IMR-90 (cell line): Measurements from ENCODE around the gene CHL1. TPM values are rescaled to one million over a fixed set of nuclear protein-coding genes. Genes with fewer than 3 reads are reported as not detected.

Experiments used
- ATAC-seq: fragments of 200-7000 bp; cut with Tn5 transposase; 2 replicates; pipeline ENCODE4 v1.9.1; 2020; ENCODE audit warnings: low read depth, mild to moderate bottlenecking, moderate library complexity
- BruUV-seq: library from RNA; stranded (reverse); fragments of 400-500 nt; replicated peaks from 2 replicates; lab custom pipeline; 2021; lab: Mats Ljungman, UMichigan
- CTCF ChIA-PET: fragments of 300-600 bp; formaldehyde crosslinking; extraction: SDS; loops from one replicate; lab custom pipeline; 2021; ENCODE audit warnings: antibody characterized with exemption; lab: Yijun Ruan, JAX
- POLR2A ChIA-PET: fragments of 300-600 bp; sonication (Branson Sonifier 250); formaldehyde crosslinking; loops from one replicate; lab custom pipeline; 2022; ENCODE audit warnings: antibody characterized with exemption; ENCODE audit not compliant: unreplicated experiment; lab: Charles Lee
- DNase-seq: peaks from one replicate; pipeline ENCODE4 v3.0.0; 2013
- H2AFZ ChIP-seq: replicated peaks from 2 replicates; pipeline ENCODE3; 2013; ENCODE audit warnings: low read length, mild to moderate bottlenecking; ENCODE audit not compliant: poor library complexity
- H2AK5ac ChIP-seq: 2 replicates; pipeline ENCODE4 v1.6.1; 2013; ENCODE audit warnings: low read depth, low read length, inconsistent platforms
- H2AK9ac ChIP-seq: replicated peaks from 2 replicates; pipeline ENCODE3; 2013; ENCODE audit warnings: mild to moderate bottlenecking, low read depth, low read length, moderate library complexity; ENCODE audit not compliant: poor library complexity
- H2BK120ac ChIP-seq: 2 replicates; pipeline ENCODE4 v1.6.1; 2013; ENCODE audit warnings: low read depth, low read length, inconsistent platforms
- H2BK15ac ChIP-seq: 3 replicates; pipeline ENCODE4 v1.6.1; 2013; ENCODE audit warnings: low read depth, low read length, inconsistent platforms
- H2BK20ac ChIP-seq: 2 replicates; pipeline ENCODE4 v1.6.1; 2013; ENCODE audit warnings: low read depth, mild to moderate bottlenecking, inconsistent platforms, low read length, moderate library complexity
- H2BK5ac ChIP-seq: 2 replicates; pipeline ENCODE4 v1.6.1; 2013; ENCODE audit warnings: mild to moderate bottlenecking, low read depth, low read length, inconsistent platforms; ENCODE audit not compliant: poor library complexity, severe bottlenecking
- H3K14ac ChIP-seq: replicated peaks from 2 replicates; pipeline ENCODE4 v1.6.1; 2013; ENCODE audit warnings: low read depth, low read length, inconsistent platforms
- H3K18ac ChIP-seq: 2 replicates; pipeline ENCODE4 v1.6.1; 2013; ENCODE audit warnings: low read depth, low read length, control low read depth
- H3K23ac ChIP-seq: 2 replicates; pipeline ENCODE4 v1.6.1; 2013; ENCODE audit warnings: low read depth, low read length, inconsistent platforms
- H3K27ac ChIP-seq: 2 replicates; pipeline ENCODE4 v1.5.1; 2013; ENCODE audit warnings: mild to moderate bottlenecking, control low read depth, low read length; ENCODE audit not compliant: insufficient read depth
- H3K27me3 ChIP-seq: 2 replicates; pipeline ENCODE4 v1.6.1; 2013; ENCODE audit warnings: low read length; ENCODE audit not compliant: control insufficient read depth, insufficient read depth
- H3K36me3 ChIP-seq: 2 replicates; pipeline ENCODE4 v1.6.1; 2013; ENCODE audit warnings: low read length, mixed read lengths; ENCODE audit not compliant: control insufficient read depth, insufficient read depth
- H3K4ac ChIP-seq: 2 replicates; pipeline ENCODE4 v1.6.1; 2013; ENCODE audit warnings: low read depth, low read length, inconsistent platforms
- H3K4me1 ChIP-seq: 2 replicates; pipeline ENCODE4 v1.6.1; 2013; ENCODE audit warnings: low read length, mixed read lengths; ENCODE audit not compliant: control insufficient read depth, insufficient read depth
- H3K4me2 ChIP-seq: 2 replicates; pipeline ENCODE4 v1.6.1; 2013; ENCODE audit warnings: low read depth, mild to moderate bottlenecking, control low read depth, low read length, moderate library complexity
- H3K4me3 ChIP-seq: 2 replicates; pipeline ENCODE4 v1.5.1; 2013; ENCODE audit warnings: low read depth, mild to moderate bottlenecking, control low read depth, low read length, moderate library complexity; ENCODE audit not compliant: insufficient read depth
- H3K56ac ChIP-seq: 2 replicates; pipeline ENCODE4 v1.6.1; 2013; ENCODE audit warnings: low read length, inconsistent platforms; ENCODE audit not compliant: insufficient read depth; ENCODE audit errors: extremely low read depth
- H3K79me1 ChIP-seq, 2 experiments: 2 replicates each; pipeline ENCODE4 v1.6.1; 2013; ENCODE audit warnings: low read length in 2 of 2, inconsistent platforms in 1 of 2, low read depth in 1 of 2
- H3K9ac ChIP-seq: 2 replicates; pipeline ENCODE4 v1.6.1; 2013; ENCODE audit warnings: low read depth, low read length, control low read depth
- H3K9me1 ChIP-seq: 2 replicates; pipeline ENCODE4 v1.6.1; 2013; ENCODE audit warnings: low read length, inconsistent platforms; ENCODE audit not compliant: insufficient read depth
- H3K9me3 ChIP-seq: 2 replicates; pipeline ENCODE4 v1.6.1; 2013; ENCODE audit warnings: low read length; ENCODE audit not compliant: control insufficient read depth, insufficient read depth
- H4K20me1 ChIP-seq: 2 replicates; pipeline ENCODE4 v1.6.1; 2013; ENCODE audit warnings: low read length, inconsistent platforms; ENCODE audit not compliant: insufficient read depth
- H4K5ac ChIP-seq: 2 replicates; pipeline ENCODE4 v1.6.1; 2013; ENCODE audit warnings: mild to moderate bottlenecking, low read depth, low read length, control low read depth
- H4K8ac ChIP-seq, 2 experiments: 2 replicates each; pipeline ENCODE4 v1.6.1; 2013; ENCODE audit warnings: low read depth in 2 of 2, low read length in 2 of 2, control low read depth in 1 of 2, inconsistent platforms in 1 of 2
- H4K91ac ChIP-seq: 2 replicates; pipeline ENCODE4 v1.6.1; 2013; ENCODE audit warnings: low read depth, low read length, inconsistent platforms; ENCODE audit not compliant: insufficient read depth
- BHLHE40 ChIP-seq: fragments of 150-350 bp; IDR thresholded peaks from 2 replicates; pipeline ENCODE4 v1.6.1; 2016; ENCODE audit warnings: mild to moderate bottlenecking, low read depth, low read length
- CEBPB ChIP-seq: IDR thresholded peaks from 2 replicates; pipeline ENCODE4 v1.6.1; 2012; ENCODE audit warnings: low read depth, low read length, improper control_type of control experiment
- CHD1 ChIP-seq: IDR thresholded peaks from 2 replicates; pipeline ENCODE4 v1.6.1; 2012; ENCODE audit warnings: low read depth, low read length, improper control_type of control experiment
- FOS ChIP-seq: fragments of 150-350 bp; IDR thresholded peaks from 2 replicates; pipeline ENCODE4 v1.6.1; 2016; ENCODE audit warnings: low read depth, low read length
- MAFK ChIP-seq: IDR thresholded peaks from 2 replicates; pipeline ENCODE4 v1.6.1; 2012; ENCODE audit warnings: low read depth, low read length, improper control_type of control experiment
- MAZ ChIP-seq: IDR thresholded peaks from 2 replicates; pipeline ENCODE4 v1.6.1; 2012; ENCODE audit warnings: low read depth, mild to moderate bottlenecking, low read length, improper control_type of control experiment, moderate library complexity, borderline replicate concordance
- MXI1 ChIP-seq: IDR thresholded peaks from 2 replicates; pipeline ENCODE4 v1.6.1; 2012; ENCODE audit warnings: low read depth, mild to moderate bottlenecking, low read length, moderate library complexity, borderline replicate concordance
- NFE2L2 ChIP-seq: fragments of 150-350 bp; IDR thresholded peaks from 2 replicates; pipeline ENCODE4 v1.6.1; 2016; ENCODE audit warnings: low read depth, mild to moderate bottlenecking, low read length
- POLR2A ChIP-seq: IDR thresholded peaks from 2 replicates; pipeline ENCODE4 v1.6.1; 2012; ENCODE audit warnings: mild to moderate bottlenecking, low read depth, low read length
- RAD21 ChIP-seq: IDR thresholded peaks from 2 replicates; pipeline ENCODE4 v1.6.1; 2012; ENCODE audit warnings: low read length, improper control_type of control experiment
- RCOR1 ChIP-seq: IDR thresholded peaks from 2 replicates; pipeline ENCODE4 v1.6.1; 2012; ENCODE audit warnings: mild to moderate bottlenecking, low read length, improper control_type of control experiment; ENCODE audit not compliant: insufficient replicate concordance
- RFX5 ChIP-seq: IDR thresholded peaks from 2 replicates; pipeline ENCODE4 v1.8.0; 2012; ENCODE audit warnings: low read depth, mild to moderate bottlenecking, low read length, moderate library complexity
- SMC3 ChIP-seq: fragments of 150-350 bp; IDR thresholded peaks from 2 replicates; pipeline ENCODE4 v1.6.1; 2016; ENCODE audit warnings: low read depth, mild to moderate bottlenecking, antibody characterized with exemption, low read length, moderate library complexity
- WGBS, 2 experiments: methylation state at CpG; one replicate each; pipeline versions ENCODE4 v1.1.5 to v1.1.7; 2013; ENCODE audit warnings: missing lambda C conversion rate in 2 of 2; ENCODE audit not compliant: insufficient read length in 1 of 2; ENCODE audit errors: extremely low coverage in 2 of 2; 5-methylcytosine and 5-hydroxymethylcytosine counted together
- dilution Hi-C: fragments of 300-500 bp; cut with HindIII; formaldehyde crosslinking; loops from one replicate; pipeline ENCODE4 v1.14.3; 2018; ENCODE audit warnings: low sequenced_read_pairs; ENCODE audit not compliant: unreplicated experiment
- in situ Hi-C: fragments of 300-500 bp; cut with MboI; formaldehyde crosslinking; loops from 3 replicates; pipeline ENCODE4 v1.14.3; 2019; ENCODE audit warnings: low sequenced_read_pairs, inconsistent platforms, mixed read lengths
- intact Hi-C: fragments of 100-400 bp; cut with micrococcal nuclease; formaldehyde crosslinking; loops from 2 replicates; pipeline ENCODE4 v1.10.0; 2022
- polyA plus RNA-seq, 3 experiments: library from polyadenylated mRNA; depleted of rRNA; stranded (reverse); fragments of >200 nt; gene quantifications; 2 replicates each; pipeline ENCODE4 v1.2.3, GENCODE V29; 2012; ENCODE audit warnings: low replicate concordance in 1 of 3
- total RNA-seq: library from RNA; depleted of rRNA; stranded (reverse); fragments of >200 nt; gene quantifications from 2 replicates; pipeline ENCODE4 v1.2.3, GENCODE V29; 2012
- TF ChIP-seq, protein P1 (sequence below): fragments of 150-350 bp; IDR thresholded peaks from 2 replicates; pipeline ENCODE4 v1.6.1; 2017; ENCODE audit warnings: mild to moderate bottlenecking, antibody characterized with exemption, low read length, low read depth
- TF ChIP-seq, protein P2 (sequence below): fragments of 150-350 bp; IDR thresholded peaks from 2 replicates; pipeline ENCODE4 v1.6.1; 2016; ENCODE audit warnings: low read depth, mild to moderate bottlenecking, low read length, moderate library complexity, borderline replicate concordance
- TF ChIP-seq, protein P3 (sequence below): conservative IDR thresholded peaks from 2 replicates; pipeline ENCODE4 v1.5.1; 2012; ENCODE audit warnings: mild to moderate bottlenecking, low read depth, low read length, improper control_type of control experiment

Gene CHL1
- total and polyA plus RNA-seq, 2 of the 4 experiments (the other 2 are of a cell fraction): 0.38 to 1.6 TPM

DNA sequence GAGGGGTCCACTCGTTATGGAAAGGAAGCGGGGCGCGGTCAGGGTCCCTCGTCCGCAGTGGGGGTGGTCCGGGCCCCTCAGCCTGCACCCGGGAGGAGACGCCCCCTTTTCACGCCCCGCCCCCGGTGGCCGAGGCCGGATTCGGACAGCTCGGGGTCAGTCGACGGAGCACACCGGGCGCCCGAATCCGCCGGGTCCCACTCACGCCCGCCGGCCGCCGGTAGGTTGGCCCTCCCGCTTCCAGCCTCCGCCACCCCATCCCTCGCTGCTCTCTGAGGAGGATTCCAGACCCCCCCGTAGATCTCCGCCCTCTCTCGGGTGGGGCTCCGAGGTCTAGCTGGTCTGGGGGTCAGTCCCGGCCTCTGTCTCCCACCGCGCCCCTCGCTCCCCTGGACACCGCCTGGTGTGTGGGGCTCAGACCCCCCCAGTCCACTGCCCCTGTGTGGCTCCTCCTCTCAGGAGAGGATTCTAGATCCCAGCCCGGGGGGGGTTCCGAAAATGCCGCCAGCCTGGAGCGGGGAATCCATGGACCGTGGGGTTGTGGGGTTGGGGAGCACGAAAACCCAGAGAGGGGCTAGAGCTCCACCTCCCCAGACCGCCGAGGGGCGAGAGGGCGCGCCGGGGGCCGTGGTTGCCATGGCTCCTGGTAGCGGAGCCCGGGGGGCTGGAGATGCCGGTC is 725 bp downstream of the CHL1 start:
- Histone ChIP-seq H3K18ac (no peak overlapping the region), H3K9me3 (no peaks in the 10 kb centered on the region), H3K56ac (no peak overlapping the region), H2AK5ac (no peak overlapping the region), H3K23ac (no peak overlapping the region), H3K4me2 (peak overlapping the region; percentile 74), H3K4ac (no peak overlapping the region), H3K4me1 (no peaks in the 10 kb centered on the region), H2AFZ (peak overlapping the region; percentile 80), H3K27me3 (peaks cover 15% of the 10 kb centered on the region), H3K36me3 (no peaks in the 10 kb centered on the region), H3K4me3 (peak overlapping the region; percentile 46), H3K14ac (no peak overlapping the region), H2BK20ac (no peak overlapping the region), H2AK9ac (peak overlapping the region; percentile 23), H3K9ac (0 out of 2 replicates have a peak overlapping the region, but pooled peaks have one; percentile 11), H3K27ac (no peak overlapping the region), H3K79me1 (no peaks in the 10 kb centered on the region), H4K91ac (no peak overlapping the region), H2BK120ac (no peak overlapping the region), H4K20me1 (no peaks in the 10 kb centered on the region), H3K9me1 (no peaks in the 10 kb centered on the region), H4K5ac (no peak overlapping the region), H4K8ac (no peak overlapping the region), H2BK5ac (no peak overlapping the region), H2BK15ac (no peak overlapping the region)
- TF ChIP-seq FOS (no peak), MXI1 (no peak), CEBPB (no peak), NFE2L2 (no peak), RAD21 (no peak), RCOR1 (no peak), MAFK (no peak), SMC3 (no peak), POLR2A (no peak), RFX5 (no peak), CHD1 (no peak), MAZ (no peak), BHLHE40 (no peak)
- TF ChIP-seq, protein P1, sequence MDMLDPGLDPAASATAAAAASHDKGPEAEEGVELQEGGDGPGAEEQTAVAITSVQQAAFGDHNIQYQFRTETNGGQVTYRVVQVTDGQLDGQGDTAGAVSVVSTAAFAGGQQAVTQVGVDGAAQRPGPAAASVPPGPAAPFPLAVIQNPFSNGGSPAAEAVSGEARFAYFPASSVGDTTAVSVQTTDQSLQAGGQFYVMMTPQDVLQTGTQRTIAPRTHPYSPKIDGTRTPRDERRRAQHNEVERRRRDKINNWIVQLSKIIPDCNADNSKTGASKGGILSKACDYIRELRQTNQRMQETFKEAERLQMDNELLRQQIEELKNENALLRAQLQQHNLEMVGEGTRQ: no peak
- TF ChIP-seq, protein P2, sequence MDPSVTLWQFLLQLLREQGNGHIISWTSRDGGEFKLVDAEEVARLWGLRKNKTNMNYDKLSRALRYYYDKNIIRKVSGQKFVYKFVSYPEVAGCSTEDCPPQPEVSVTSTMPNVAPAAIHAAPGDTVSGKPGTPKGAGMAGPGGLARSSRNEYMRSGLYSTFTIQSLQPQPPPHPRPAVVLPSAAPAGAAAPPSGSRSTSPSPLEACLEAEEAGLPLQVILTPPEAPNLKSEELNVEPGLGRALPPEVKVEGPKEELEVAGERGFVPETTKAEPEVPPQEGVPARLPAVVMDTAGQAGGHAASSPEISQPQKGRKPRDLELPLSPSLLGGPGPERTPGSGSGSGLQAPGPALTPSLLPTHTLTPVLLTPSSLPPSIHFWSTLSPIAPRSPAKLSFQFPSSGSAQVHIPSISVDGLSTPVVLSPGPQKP: no peak
- TF ChIP-seq, protein P3, sequence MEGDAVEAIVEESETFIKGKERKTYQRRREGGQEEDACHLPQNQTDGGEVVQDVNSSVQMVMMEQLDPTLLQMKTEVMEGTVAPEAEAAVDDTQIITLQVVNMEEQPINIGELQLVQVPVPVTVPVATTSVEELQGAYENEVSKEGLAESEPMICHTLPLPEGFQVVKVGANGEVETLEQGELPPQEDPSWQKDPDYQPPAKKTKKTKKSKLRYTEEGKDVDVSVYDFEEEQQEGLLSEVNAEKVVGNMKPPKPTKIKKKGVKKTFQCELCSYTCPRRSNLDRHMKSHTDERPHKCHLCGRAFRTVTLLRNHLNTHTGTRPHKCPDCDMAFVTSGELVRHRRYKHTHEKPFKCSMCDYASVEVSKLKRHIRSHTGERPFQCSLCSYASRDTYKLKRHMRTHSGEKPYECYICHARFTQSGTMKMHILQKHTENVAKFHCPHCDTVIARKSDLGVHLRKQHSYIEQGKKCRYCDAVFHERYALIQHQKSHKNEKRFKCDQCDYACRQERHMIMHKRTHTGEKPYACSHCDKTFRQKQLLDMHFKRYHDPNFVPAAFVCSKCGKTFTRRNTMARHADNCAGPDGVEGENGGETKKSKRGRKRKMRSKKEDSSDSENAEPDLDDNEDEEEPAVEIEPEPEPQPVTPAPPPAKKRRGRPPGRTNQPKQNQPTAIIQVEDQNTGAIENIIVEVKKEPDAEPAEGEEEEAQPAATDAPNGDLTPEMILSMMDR: no peak
- ATAC-seq (peak; percentile 47), DNase-seq (no peak)
- in situ Hi-C loops (no loop called here), intact Hi-C loops (loop anchor here (1.0 kb wide), 1 partner anchor 157 kb away; no protein-coding TSS in a partner anchor), dilution Hi-C loops (no loop called here)
- WGBS, 2 experiments: 0% methylated on average over 11 of the region's 56 CpGs; no CpG with 5 or more reads in 1 of the 2 experiments
- ChIA-PET POLR2A (no interaction called here), CTCF (no interaction called here)
- BruUV-seq: no TSS peak
